Natural killer cell treated with Interleukin-12 subunit alpha and Interleukin-12 subunit beta and Interleukin-15 and Interleukin-18, amount 100 ng/mL, for 72 hours (primary cell): ENCODE measurements around the gene TCF7L1. TPM values are rescaled to one million over a fixed set of nuclear protein-coding genes. Genes with fewer than 3 reads are reported as not detected.
"Not testable (repeated sequence)": the region's sequence is repeated elsewhere in the genome, so short reads cannot be mapped to it uniquely, and the experiment has no call there.

Experiments
- ATAC-seq, 2 donors: fragments of 150-1000 bp; cut with Tn5 transposase in 1 of 2; sonication (Bioruptor Pico), chemical (Tn5 transposase) in 1 of 2; 2 replicates each; pipeline ENCODE4 v1.10.0; 2021
- DNase-seq: peaks from one replicate; pipeline ENCODE4 v3.0.0; 2022; ENCODE audit warnings: low spot score
- H3K27ac Mint-ChIP-seq, 2 donors: 1 replicate in 1 of 2; 2 replicates in 1 of 2; pipeline ENCODE4 v1.8.0; 2022; ENCODE audit warnings: mixed read lengths in 2 of 2, mild to moderate bottlenecking in 1 of 2, moderate library complexity in 1 of 2
- H3K27me3 Mint-ChIP-seq, 2 donors: 1 replicate in 1 of 2; 2 replicates in 1 of 2; pipeline ENCODE4 v1.8.0; 2022; ENCODE audit warnings: mixed read lengths in 2 of 2
- H3K36me3 Mint-ChIP-seq: one replicate; pipeline ENCODE4 v1.8.0; 2022; ENCODE audit warnings: mixed read lengths
- H3K4me1 Mint-ChIP-seq, 2 donors: 1 replicate in 1 of 2; 2 replicates in 1 of 2; pipeline ENCODE4 v1.8.0; 2022; ENCODE audit warnings: low read depth in 2 of 2, mixed read lengths in 2 of 2, mild to moderate bottlenecking in 1 of 2
- H3K4me3 Mint-ChIP-seq: one replicate; pipeline ENCODE4 v1.8.0; 2022; ENCODE audit warnings: mixed read lengths
- H3K9me3 Mint-ChIP-seq: 2 replicates; pipeline ENCODE4 v1.8.0; 2022; ENCODE audit warnings: mixed read lengths
- total RNA-seq, 2 donors: library from RNA; stranded (reverse); gene quantifications; one replicate each; pipeline ENCODE4 v1.2.3, GENCODE V29; 2022

The TCF7L1 gene
- total RNA-seq, 2 donors from 2014 or later, result 0.14 TPM; not detected in 1

GRCh38 chr2:85324639-85325465 lies 191.7 kb downstream of the TCF7L1 start:
- H3K27me3 Mint-ChIP-seq, result no peaks in the 10 kb centered on the region
- peaks cover 50 to 71% of the 10 kb centered on the region in 2 donors for H3K4me1 Mint-ChIP-seq
- peak overlapping the region; percentile 98 to 99 for H3K27ac Mint-ChIP-seq
- ATAC-seq (no peak), DNase-seq (peak; percentile 28)
- no peaks in the 10 kb centered on the region for H3K9me3 Mint-ChIP-seq
- peaks cover 69% of the 10 kb centered on the region for H3K36me3 Mint-ChIP-seq
- peak overlapping the region; percentile 98 for H3K4me3 Mint-ChIP-seq

GRCh38 chr2:85325466-85325811 lies 192.2 kb downstream of the TCF7L1 start:
- H3K9me3 Mint-ChIP-seq, result no peaks in the 10 kb centered on the region
- DNase-seq, result peak; percentile 18
- peak overlapping the region; percentile 98 for H3K4me3 Mint-ChIP-seq
- peaks cover 44 to 66% of the 10 kb centered on the region in 2 donors for H3K4me1 Mint-ChIP-seq
- H3K27me3 Mint-ChIP-seq, result no peaks in the 10 kb centered on the region
- peaks cover 63% of the 10 kb centered on the region for H3K36me3 Mint-ChIP-seq
- peak overlapping the region; percentile 98 to 99 for H3K27ac Mint-ChIP-seq
- ATAC-seq, result no peak

- peak; percentile 76 for DNase-seq
- H3K27me3 Mint-ChIP-seq, result no peaks in the 10 kb centered on the region
- peak overlapping the region; percentile 98 for H3K4me3 Mint-ChIP-seq
- H3K36me3 Mint-ChIP-seq, result peaks cover 51% of the 10 kb centered on the region
- no peaks in the 10 kb centered on the region for H3K9me3 Mint-ChIP-seq
- peak; percentile 9 to 45 for ATAC-seq
- H3K4me1 Mint-ChIP-seq, result peaks cover 37 to 64% of the 10 kb centered on the region in 2 donors
- H3K27ac Mint-ChIP-seq, result peak overlapping the region; percentile 98 to 99
Observed at GRCh38 chr2:85326406-85327159, 193.4 kb downstream of the TCF7L1 start.

GRCh38 chr2:85327160-85327821 lies 194.1 kb downstream of the TCF7L1 start:
- DNase-seq (peak; percentile 71), ATAC-seq (peak; percentile 52 to 66)
- Mint-ChIP-seq H3K36me3 (peaks cover 45% of the 10 kb centered on the region), H3K4me3 (peak overlapping the region; percentile 98), H3K9me3 (no peaks in the 10 kb centered on the region), H3K4me1 (peaks cover 35 to 57% of the 10 kb centered on the region in 2 donors), H3K27me3 (no peaks in the 10 kb centered on the region), H3K27ac (peak overlapping the region; percentile 98 to 99)

GRCh38 chr2:85327822-85328617 lies 194.8 kb downstream of the TCF7L1 start, which contains the start of gene TGOLN2:
Gene TGOLN2 (minus strand): TSS chr2:85327989. CDS start chr2:85327962, 27 bp downstream.
- no peaks in the 10 kb centered on the region for H3K9me3 Mint-ChIP-seq
- H3K36me3 Mint-ChIP-seq, result peaks cover 38% of the 10 kb centered on the region
- H3K27ac Mint-ChIP-seq, result peak within 1 kb of the TSS; percentile 98 to 99
- no peaks in the 10 kb centered on the region for H3K27me3 Mint-ChIP-seq
- peak; percentile 97 for DNase-seq
- H3K4me1 Mint-ChIP-seq, result peaks cover 28 to 49% of the 10 kb centered on the region in 2 donors
- peak within 1 kb of the TSS; percentile 98 for H3K4me3 Mint-ChIP-seq
- peak; percentile 94 to 98 for ATAC-seq

DNA sequence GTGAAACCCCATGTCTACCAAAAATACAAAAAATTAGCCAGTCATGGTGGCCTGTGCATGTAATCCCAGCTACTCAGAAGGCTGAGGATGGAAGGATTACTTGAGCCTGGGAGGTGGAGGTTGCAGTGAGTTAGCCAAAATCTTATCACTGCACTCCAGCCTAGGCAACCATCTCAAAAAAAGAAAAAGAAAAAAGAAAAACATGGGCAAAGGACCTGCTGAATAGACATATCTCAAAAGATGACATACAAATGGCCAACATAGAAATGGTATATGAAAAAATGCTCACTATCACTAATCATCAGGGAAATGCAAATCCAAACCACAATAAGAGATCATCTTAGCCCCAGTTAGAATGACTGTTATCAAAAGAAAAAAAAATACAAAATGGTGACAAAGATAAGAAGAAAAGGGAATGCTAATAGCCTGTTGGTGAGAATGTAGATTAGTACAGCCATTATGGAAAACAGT lies 196.0 kb downstream of the TCF7L1 start:
- H3K27me3 Mint-ChIP-seq, result no peaks in the 10 kb centered on the region
- H3K27ac Mint-ChIP-seq, result peak overlapping the region; percentile 98 to 99
- ATAC-seq, result no peak
- DNase-seq, result no peak
- peaks cover 30% of the 10 kb centered on the region for H3K36me3 Mint-ChIP-seq
- H3K9me3 Mint-ChIP-seq, result no peaks in the 10 kb centered on the region
- H3K4me1 Mint-ChIP-seq, result peaks cover 22 to 40% of the 10 kb centered on the region in 2 donors
- H3K4me3 Mint-ChIP-seq, result no peak overlapping the region

DNA sequence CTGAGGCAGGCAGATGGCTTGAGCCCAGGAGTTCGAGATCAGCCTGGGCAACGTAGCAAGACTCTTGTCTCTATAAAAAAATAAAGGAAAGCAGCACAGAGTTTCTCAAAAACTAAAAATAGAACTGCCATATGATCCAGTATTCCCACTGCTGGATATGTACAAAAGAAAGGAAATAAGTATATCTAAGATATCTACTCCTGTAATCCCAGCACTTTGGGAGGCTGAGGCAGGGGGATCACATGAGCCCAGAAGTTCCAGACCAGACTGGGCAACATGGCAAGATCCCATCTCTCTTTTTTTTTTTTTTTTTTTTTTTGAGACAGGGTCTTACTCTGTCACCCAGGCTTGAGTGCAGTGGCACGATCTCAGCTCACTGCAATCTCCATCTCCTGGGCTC lies 196.5 kb downstream of the TCF7L1 start:
- ATAC-seq, DNase-seq, H3K27me3 Mint-ChIP-seq, H3K4me3 Mint-ChIP-seq, H3K9me3 Mint-ChIP-seq: not testable (repeated sequence)
- peak overlapping the region in 1 of 2 donors; percentile 99 for H3K27ac Mint-ChIP-seq
- H3K36me3 Mint-ChIP-seq, result peaks cover 28% of the 10 kb centered on the region
- peaks cover 21 to 38% of the 10 kb centered on the region in 2 donors for H3K4me1 Mint-ChIP-seq

- DNase-seq (no peak), ATAC-seq (no peak)
- peaks cover 11 to 26% of the 10 kb centered on the region in 2 donors for H3K4me1 Mint-ChIP-seq
- H3K27ac Mint-ChIP-seq, result no peak overlapping the region
- H3K4me3 Mint-ChIP-seq, result peak overlapping the region; percentile 36
- H3K36me3 Mint-ChIP-seq, result peaks cover 16% of the 10 kb centered on the region
- H3K9me3 Mint-ChIP-seq, result no peaks in the 10 kb centered on the region
- H3K27me3 Mint-ChIP-seq, result no peaks in the 10 kb centered on the region
Observed at GRCh38 chr2:85330839-85331636, 197.8 kb downstream of the TCF7L1 start.

DNA sequence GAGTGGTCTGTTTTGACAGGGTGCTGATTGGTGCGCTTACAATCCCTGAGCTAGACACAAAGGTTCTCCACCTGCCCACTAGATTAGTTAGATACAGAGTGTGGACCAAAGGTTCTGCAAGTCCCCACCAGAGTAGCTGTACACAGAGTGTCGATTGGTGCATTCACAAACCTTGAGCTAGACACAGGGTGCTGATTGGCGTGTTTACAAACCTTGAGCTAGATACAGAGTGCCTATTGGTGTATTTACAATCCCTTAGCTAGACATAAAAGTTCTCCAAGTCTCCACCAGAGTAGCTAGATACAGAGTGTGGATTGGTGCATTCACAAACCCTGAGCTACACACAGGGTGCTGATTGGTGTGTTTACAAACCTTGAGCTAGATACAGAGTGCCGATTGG lies 200.7 kb downstream of the TCF7L1 start:
- not testable (repeated sequence) for H3K9me3 Mint-ChIP-seq, H3K27ac Mint-ChIP-seq, H3K27me3 Mint-ChIP-seq, H3K36me3 Mint-ChIP-seq, DNase-seq, H3K4me3 Mint-ChIP-seq, ATAC-seq
- peaks cover 4 to 11% of the 10 kb centered on the region in 2 donors for H3K4me1 Mint-ChIP-seq

DNA sequence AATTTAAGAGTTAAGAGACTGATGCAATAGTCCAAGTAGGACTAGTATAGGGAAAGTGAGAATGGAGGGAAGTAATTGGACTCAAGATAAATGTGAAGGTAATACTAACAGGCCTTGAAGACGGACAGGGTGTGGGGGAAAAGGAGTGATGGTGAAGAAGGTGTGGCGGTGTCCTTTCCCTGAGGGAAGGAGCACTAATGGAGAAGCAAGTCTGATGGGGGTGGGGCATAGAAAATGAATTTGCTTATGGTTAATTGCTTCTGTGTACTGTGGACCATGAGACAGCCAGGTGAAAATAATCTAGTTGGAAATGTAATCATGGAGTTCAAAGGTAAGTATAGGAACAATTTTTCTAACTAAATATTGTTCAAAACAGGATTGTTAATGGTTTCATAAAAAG lies 201.7 kb downstream of the TCF7L1 start:
- Mint-ChIP-seq H3K27me3 (no peaks in the 10 kb centered on the region), H3K9me3 (no peaks in the 10 kb centered on the region), H3K36me3 (no peaks in the 10 kb centered on the region), H3K27ac (no peak overlapping the region), H3K4me3 (no peak overlapping the region), H3K4me1 (peaks cover 4 to 10% of the 10 kb centered on the region in 2 donors)
- ATAC-seq (no peak), DNase-seq (no peak)

DNA sequence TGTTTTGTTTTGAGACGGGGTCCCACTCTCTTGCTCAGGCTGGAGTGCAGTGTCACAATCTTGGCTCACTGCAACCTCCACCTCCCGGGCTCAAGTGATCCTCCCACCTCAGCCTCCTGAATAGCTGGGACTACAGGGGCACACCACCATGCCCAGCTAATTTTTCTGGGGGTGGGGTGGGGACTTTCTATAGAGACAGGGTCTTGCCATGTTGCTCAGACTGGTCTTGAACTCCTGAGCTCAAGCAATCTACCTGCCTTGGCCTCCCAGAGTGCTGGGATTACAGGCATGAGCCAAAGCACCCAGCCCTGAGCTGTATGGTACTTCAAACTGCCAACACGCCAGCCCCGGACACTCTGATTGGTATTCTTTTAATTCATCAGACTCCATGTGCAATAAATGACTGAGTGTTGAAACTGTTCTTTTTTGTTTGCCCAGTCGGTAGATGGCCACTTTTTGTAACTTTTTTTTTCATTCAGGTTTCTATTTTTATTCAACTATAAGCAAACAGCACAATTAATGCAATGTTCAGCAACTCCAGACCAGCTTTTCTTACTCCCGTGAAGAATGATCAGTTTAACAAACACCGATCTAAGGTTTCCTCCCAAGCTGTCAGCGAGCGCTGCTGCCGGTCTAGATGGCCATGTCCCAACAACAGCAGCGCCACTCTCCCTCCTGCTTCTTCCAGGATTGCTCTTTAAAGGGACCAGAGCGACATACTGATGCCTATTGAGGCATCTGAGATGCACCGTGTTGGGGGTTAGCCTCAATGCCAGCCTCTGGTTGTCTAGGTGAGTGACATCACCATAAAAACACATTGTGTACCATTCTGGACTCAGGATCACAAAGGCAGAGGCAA lies 207.1 kb downstream of the TCF7L1 start:
- Mint-ChIP-seq H3K27me3 (no peaks in the 10 kb centered on the region), H3K4me1 (no peaks in the 10 kb centered on the region), H3K4me3 (no peak overlapping the region), H3K27ac (no peak overlapping the region), H3K9me3 (no peaks in the 10 kb centered on the region), H3K36me3 (no peaks in the 10 kb centered on the region)
- ATAC-seq (no peak), DNase-seq (no peak)
